Suprapubic skin (tissue), 4 donors: ENCODE measurements around the gene WDR3. TPM values are rescaled to one million over a fixed set of nuclear protein-coding genes. Genes with fewer than 3 reads are reported as not detected.

Source experiments
- DNase-seq, 2 donors: peaks; one replicate each; pipeline ENCODE4 v3.0.0-alpha.2; 2019; ENCODE audit warnings: low spot score in 2 of 2
- H3K27ac ChIP-seq: fragments of 200-600 bp; sonication (generic); one replicate; pipeline ENCODE4 v1.5.1; 2019
- H3K27me3 ChIP-seq: fragments of 200-600 bp; sonication (generic); one replicate; pipeline ENCODE4 v1.5.1; 2019
- H3K36me3 ChIP-seq: fragments of 200-600 bp; sonication (generic); one replicate; pipeline ENCODE4 v1.5.1; 2019
- H3K4me1 ChIP-seq: fragments of 200-600 bp; sonication (generic); one replicate; pipeline ENCODE4 v1.5.1; 2019
- H3K4me3 ChIP-seq: fragments of 200-600 bp; sonication (generic); one replicate; pipeline ENCODE4 v1.5.1; 2019; ENCODE audit warnings: mild to moderate bottlenecking
- H3K9me3 ChIP-seq: fragments of 200-600 bp; sonication (generic); one replicate; pipeline ENCODE4 v1.5.1; 2019
- CTCF ChIP-seq, 2 donors: fragments of 200-600 bp in 1 of 2; fragments of 450-650 bp in 1 of 2; sonication (generic) in 1 of 2; IDR thresholded peaks; one replicate each; pipeline ENCODE4 v1.5.1; 2016 to 2019; ENCODE audit warnings: antibody characterized with exemption in 2 of 2, mild to moderate bottlenecking in 1 of 2, moderate library complexity in 1 of 2
- EP300 ChIP-seq: sonication (generic); formaldehyde crosslinking; IDR thresholded peaks from one replicate; pipeline ENCODE4 v1.6.1; 2017; ENCODE audit warnings: antibody characterized with exemption
- POLR2A ChIP-seq, 2 donors: fragments of 450-650 bp; IDR thresholded peaks; one replicate each; pipeline ENCODE4 v1.6.1; 2017; ENCODE audit warnings: antibody characterized with exemption in 2 of 2, mild to moderate bottlenecking in 2 of 2, moderate library complexity in 2 of 2
- POLR2AphosphoS5 ChIP-seq, 3 donors: sonication (generic); formaldehyde crosslinking; IDR thresholded peaks; one replicate each; pipeline ENCODE4 v1.6.1; 2017; ENCODE audit warnings: antibody characterized with exemption in 3 of 3
- WGBS: methylation state at CpG from one replicate; pipeline ENCODE4 v1.1.5; 2018; 5-methylcytosine and 5-hydroxymethylcytosine counted together
- total RNA-seq, 4 donors: library from RNA; depleted of rRNA; stranded (reverse); fragments of >200 nt; gene quantifications; one replicate each; pipeline ENCODE4 v1.1.0, GENCODE V29; 2016

Gene WDR3
- total RNA-seq, 4 donors from 2014 or later = 13.1 to 24.5 (median 16.1) TPM

- no peak for TF ChIP-seq CTCF (IDR thresholded peaks at IDR 0.05)
- no peak for TF ChIP-seq POLR2A (IDR thresholded peaks at IDR 0.05)
- no peak for TF ChIP-seq POLR2AphosphoS5 (IDR thresholded peaks at IDR 0.05)
- no peak for TF ChIP-seq EP300
- peaks cover 26% of the 10 kb centered on the region for H3K36me3 ChIP-seq
- 94% methylated on average over 2 of the region's 2 CpGs for WGBS
- no peak overlapping the region for H3K27ac ChIP-seq
- H3K9me3 ChIP-seq = no peaks in the 10 kb centered on the region
- H3K4me1 ChIP-seq = peaks cover 19% of the 10 kb centered on the region
- DNase-seq = no peak
- no peaks in the 10 kb centered on the region for H3K27me3 ChIP-seq
- H3K4me3 ChIP-seq = no peak overlapping the region
These were observed 4.2 kb downstream of the WDR3 start for GRCh38 chr1:117933769-117934168.

GRCh38 chr1:117942293-117942692 lies 12.8 kb downstream of the WDR3 start:
- TF ChIP-seq EP300 = no peak
- TF ChIP-seq POLR2A (IDR thresholded peaks at IDR 0.05) = no peak
- TF ChIP-seq POLR2AphosphoS5 (IDR thresholded peaks at IDR 0.05) = no peak
- no peak for TF ChIP-seq CTCF (IDR thresholded peaks at IDR 0.05)
- no peak overlapping the region for H3K4me3 ChIP-seq
- H3K36me3 ChIP-seq = peaks cover 99% of the 10 kb centered on the region
- H3K9me3 ChIP-seq = no peaks in the 10 kb centered on the region
- H3K4me1 ChIP-seq = no peaks in the 10 kb centered on the region
- 93% methylated on average over 2 of the region's 2 CpGs for WGBS
- no peak for DNase-seq
- H3K27ac ChIP-seq = no peak overlapping the region
- H3K27me3 ChIP-seq = no peaks in the 10 kb centered on the region

- Histone ChIP-seq H3K27me3 (no peaks in the 10 kb centered on the region), H3K27ac (no peak overlapping the region), H3K4me1 (no peaks in the 10 kb centered on the region), H3K36me3 (peaks cover 99% of the 10 kb centered on the region), H3K9me3 (no peaks in the 10 kb centered on the region), H3K4me3 (no peak overlapping the region)
- TF ChIP-seq POLR2AphosphoS5 (IDR thresholded peaks at IDR 0.05) (no peak), EP300 (no peak), POLR2A (IDR thresholded peaks at IDR 0.05) (no peak), CTCF (IDR thresholded peaks at IDR 0.05) (no peak)
- WGBS = 88% methylated on average over 1 of the region's 1 CpG
- DNase-seq = no peak
These were observed 22.8 kb downstream of the WDR3 start for GRCh38 chr1:117952386-117952785.

- TF ChIP-seq CTCF (IDR thresholded peaks at IDR 0.05) = no peak
- TF ChIP-seq POLR2AphosphoS5 (IDR thresholded peaks at IDR 0.05) = no peak
- no peak for TF ChIP-seq EP300
- whole genome bisulfite sequencing = 35% methylated on average over 3 of the region's 3 CpGs
- Histone ChIP-seq H3K27ac (no peak overlapping the region), H3K4me1 (no peaks in the 10 kb centered on the region), H3K36me3 (peaks cover 68% of the 10 kb centered on the region), H3K27me3 (no peaks in the 10 kb centered on the region), H3K9me3 (no peaks in the 10 kb centered on the region), H3K4me3 (no peak overlapping the region)
- no peak for DNase-seq
These were observed 29.8 kb downstream of the WDR3 start for GRCh38 chr1:117959364-117959763.

- H3K27ac ChIP-seq = no peak overlapping the region
- H3K27me3 ChIP-seq = no peaks in the 10 kb centered on the region
- H3K4me1 ChIP-seq = peaks cover 8% of the 10 kb centered on the region
- no peak for TF ChIP-seq POLR2AphosphoS5 (IDR thresholded peaks at IDR 0.05)
- TF ChIP-seq CTCF (IDR thresholded peaks at IDR 0.05) = no peak
- no peak for TF ChIP-seq POLR2A (IDR thresholded peaks at IDR 0.05)
- TF ChIP-seq EP300 = no peak
- 79% methylated on average over 3 of the region's 3 CpGs for WGBS
- no peaks in the 10 kb centered on the region for H3K9me3 ChIP-seq
- no peak overlapping the region for H3K4me3 ChIP-seq
- DNase-seq = no peak
- peaks cover 17% of the 10 kb centered on the region for H3K36me3 ChIP-seq
These were observed 34.9 kb downstream of the WDR3 start for GRCh38 chr1:117964290-117965038.
